ENCODE measurements around the gene XXYLT1. TPM values are rescaled to one million over a fixed set of nuclear protein-coding genes. Genes with fewer than 3 reads are reported as not detected.
"Not testable (repeated sequence)": the region's sequence is repeated elsewhere in the genome, so short reads cannot be mapped to it uniquely, and the experiment has no call there.

XXYLT1 gene
- polyA plus RNA-seq, 1 donor (not counting 4 experiments of a cell fraction or from before 2014, with no cell fraction given) = 11.1 TPM

GRCh38 chr3:195291121-195291520 is 20.2 kb upstream of the XXYLT1 start:
- dilution Hi-C loops (cut with MboI; ENCODE audit: extremely low pct_ligation_motif_present, low sequenced_read_pairs) = no loop called here

GRCh38 chr3:195290643-195291042 is 19.7 kb upstream of the XXYLT1 start:
- H3K27ac ChIP-seq (ENCODE audit: control insufficient read depth, insufficient read depth, low read length); DNase-seq (ENCODE audit: low read depth, low spot score); H3K79me2 ChIP-seq (ENCODE audit: control insufficient read depth, insufficient read depth, low read length); H3K9me1 ChIP-seq (ENCODE audit: control insufficient read depth, extremely low read depth, insufficient read depth, low read length); dilution Hi-C loops (cut with MboI; ENCODE audit: extremely low pct_ligation_motif_present, low sequenced_read_pairs); FAIRE-seq; H2AFZ ChIP-seq (ENCODE audit: control insufficient read depth, low read length); H3K4me2 ChIP-seq (ENCODE audit: control insufficient read depth, extremely low read depth, insufficient read depth, low read depth, low read length); H3K36me3 ChIP-seq (ENCODE audit: control insufficient read depth in 2 of 2, extremely low read depth in 1 of 2, insufficient read depth in 2 of 2, low read length in 2 of 2); H3K4me3 ChIP-seq (ENCODE audit: control insufficient read depth in 2 of 3, extremely low read depth in 1 of 3, insufficient read depth in 2 of 3, low read depth in 1 of 3, low read length in 3 of 3); H3K9ac ChIP-seq (ENCODE audit: control insufficient read depth, extremely low read depth, insufficient read depth, low read length); H3K9me3 ChIP-seq (ENCODE audit: control insufficient read depth, low read depth, low read length); H4K20me1 ChIP-seq (ENCODE audit: control insufficient read depth, extremely low read depth, insufficient read depth, low read length); H3K27me3 ChIP-seq (ENCODE audit: control insufficient read depth, extremely low read depth, insufficient read depth, low read length): not testable (repeated sequence)
- H3K4me1 ChIP-seq (ENCODE audit: control insufficient read depth, extremely low read depth, insufficient read depth, low read length) = peaks cover 10% of the 10 kb centered on the region

More at GRCh38 chr3:195291121-195291520, 20.2 kb upstream of the XXYLT1 start:
- H3K79me2 ChIP-seq (ENCODE audit: control insufficient read depth, insufficient read depth, low read length) = no peaks in the 10 kb centered on the region
- no peak for DNase-seq (ENCODE audit: low read depth, low spot score)
- no peak for TF ChIP-seq EZH2 (IDR thresholded peaks at IDR 0.05; ENCODE audit: low read length)
- TF ChIP-seq CTCF (optimal IDR thresholded peaks at IDR 0.05 in 1 of 3, IDR thresholded peaks at IDR 0.05 in 1 of 3, conservative IDR thresholded peaks at IDR 0.05 in 1 of 3; ENCODE audit: extremely low read depth in 1 of 3, insufficient read depth in 2 of 3, low read length in 3 of 3) = no peak
- no peak overlapping the region for H3K27ac ChIP-seq (ENCODE audit: control insufficient read depth, insufficient read depth, low read length)
- no peaks in the 10 kb centered on the region for H4K20me1 ChIP-seq (ENCODE audit: control insufficient read depth, extremely low read depth, insufficient read depth, low read length)
- no peaks in the 10 kb centered on the region for H3K27me3 ChIP-seq (ENCODE audit: control insufficient read depth, extremely low read depth, insufficient read depth, low read length)
- no peak overlapping the region for H3K4me2 ChIP-seq (ENCODE audit: control insufficient read depth, extremely low read depth, insufficient read depth, low read depth, low read length)
- no peak overlapping the region for H3K9ac ChIP-seq (ENCODE audit: control insufficient read depth, extremely low read depth, insufficient read depth, low read length)
- H3K4me1 ChIP-seq (ENCODE audit: control insufficient read depth, extremely low read depth, insufficient read depth, low read length) = peaks cover 7% of the 10 kb centered on the region
- FAIRE-seq = no peak
- H3K9me1 ChIP-seq (ENCODE audit: control insufficient read depth, extremely low read depth, insufficient read depth, low read length) = no peaks in the 10 kb centered on the region
- no peaks in the 10 kb centered on the region for H3K9me3 ChIP-seq (ENCODE audit: control insufficient read depth, low read depth, low read length)
- no peak overlapping the region for H2AFZ ChIP-seq (ENCODE audit: control insufficient read depth, low read length)
- H3K4me3 ChIP-seq (ENCODE audit: control insufficient read depth in 2 of 3, extremely low read depth in 1 of 3, insufficient read depth in 2 of 3, low read depth in 1 of 3, low read length in 3 of 3) = no peak overlapping the region
- H3K36me3 ChIP-seq (ENCODE audit: control insufficient read depth in 2 of 2, extremely low read depth in 1 of 2, insufficient read depth in 2 of 2, low read length in 2 of 2) = peaks cover 1 to 9% of the 10 kb centered on the region in 2 experiments
